ENCODE results near the gene SETD5.

DNA sequence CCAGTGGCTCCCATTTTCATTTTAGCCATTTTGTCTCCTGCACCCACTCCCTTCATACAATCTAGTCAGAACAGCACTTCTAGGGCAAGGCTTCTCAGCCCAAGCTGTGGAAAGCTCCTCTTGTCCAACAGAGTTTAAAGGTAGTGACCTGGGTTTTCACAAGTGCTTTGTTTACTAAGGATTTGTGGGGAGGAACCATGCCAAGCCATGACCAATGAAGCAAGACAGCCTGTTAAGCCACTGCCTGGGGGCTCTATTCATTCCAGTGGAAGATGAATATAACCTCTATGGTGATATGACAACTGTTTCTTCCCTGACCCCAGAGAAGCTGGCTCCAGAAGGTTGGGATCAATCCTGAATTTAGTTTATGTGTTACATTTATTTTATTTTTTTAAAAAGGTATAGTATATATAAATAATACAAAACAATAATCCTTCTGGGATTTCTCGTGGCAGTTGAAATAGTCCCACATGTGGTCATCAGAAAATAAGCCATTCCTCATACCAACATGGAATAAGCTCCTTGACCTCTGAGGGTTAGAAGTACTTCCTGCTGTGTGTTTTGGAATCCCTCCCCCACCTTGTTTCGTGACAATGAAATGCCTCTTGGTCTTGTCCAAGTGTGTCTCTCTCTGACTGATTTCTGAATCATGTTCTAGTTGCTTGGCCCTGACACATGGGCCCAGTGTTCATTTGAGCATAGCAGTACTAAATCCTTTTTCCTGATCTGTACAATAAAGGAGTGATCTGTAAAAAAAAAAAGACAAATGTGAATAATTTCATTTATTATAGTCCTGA, 47.9 kb upstream of the SETD5 start:
- TF ChIP-seq, protein P1, sequence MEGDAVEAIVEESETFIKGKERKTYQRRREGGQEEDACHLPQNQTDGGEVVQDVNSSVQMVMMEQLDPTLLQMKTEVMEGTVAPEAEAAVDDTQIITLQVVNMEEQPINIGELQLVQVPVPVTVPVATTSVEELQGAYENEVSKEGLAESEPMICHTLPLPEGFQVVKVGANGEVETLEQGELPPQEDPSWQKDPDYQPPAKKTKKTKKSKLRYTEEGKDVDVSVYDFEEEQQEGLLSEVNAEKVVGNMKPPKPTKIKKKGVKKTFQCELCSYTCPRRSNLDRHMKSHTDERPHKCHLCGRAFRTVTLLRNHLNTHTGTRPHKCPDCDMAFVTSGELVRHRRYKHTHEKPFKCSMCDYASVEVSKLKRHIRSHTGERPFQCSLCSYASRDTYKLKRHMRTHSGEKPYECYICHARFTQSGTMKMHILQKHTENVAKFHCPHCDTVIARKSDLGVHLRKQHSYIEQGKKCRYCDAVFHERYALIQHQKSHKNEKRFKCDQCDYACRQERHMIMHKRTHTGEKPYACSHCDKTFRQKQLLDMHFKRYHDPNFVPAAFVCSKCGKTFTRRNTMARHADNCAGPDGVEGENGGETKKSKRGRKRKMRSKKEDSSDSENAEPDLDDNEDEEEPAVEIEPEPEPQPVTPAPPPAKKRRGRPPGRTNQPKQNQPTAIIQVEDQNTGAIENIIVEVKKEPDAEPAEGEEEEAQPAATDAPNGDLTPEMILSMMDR (conservative IDR thresholded peaks at IDR 0.05; ENCODE audit: low read depth, low read length), result no peak
- TF ChIP-seq EZH2phosphoT487 (IDR thresholded peaks at IDR 0.05; ENCODE audit: borderline replicate concordance, low read length), result no peak

All from PC-3 (cell line).